HepG2 (cell line): Measurements from ENCODE around the gene HDGFL1. TPM values are rescaled to one million over a fixed set of nuclear protein-coding genes. Genes with fewer than 3 reads are reported as not detected.

ENCODE experiments used
- ATAC-seq: fragments of 200-7000 bp; cut with Tn5 transposase; 3 replicates; pipeline ENCODE4 v1.9.1; 2020; ENCODE audit warnings: mild to moderate bottlenecking, moderate library complexity
- BruUV-seq: library from RNA; stranded (reverse); fragments of 400-500 nt; replicated peaks from 2 replicates; lab custom pipeline; 2021; lab: Mats Ljungman, UMichigan
- CTCF ChIA-PET: fragments of 300-600 bp; formaldehyde crosslinking; extraction: SDS; loops from one replicate; lab custom pipeline; 2021; ENCODE audit warnings: low total read pairs, inconsistent platforms, low intra/inter-chr PET ratio; lab: Yijun Ruan, JAX
- POLR2A ChIA-PET: fragments of 350-600 bp; sonication (Branson Sonifier 250); formaldehyde crosslinking; loops from one replicate; lab custom pipeline; 2020; ENCODE audit warnings: antibody characterized with exemption, inconsistent platforms; lab: Yijun Ruan, JAX
- DNase-seq: peaks from one replicate; pipeline ENCODE4 v3.0.0-alpha.2; 2015; ENCODE audit warnings: low spot score
- FAIRE-seq: peaks from 3 replicates; lab custom pipeline; 2011; peaks lifted over from hg19 to GRCh38; lab: Jason Lieb, UNC
- H2AFZ ChIP-seq: one replicate; pipeline ENCODE4 v1.6.1; 2011; ENCODE audit warnings: low read length, inconsistent platforms
- H3K27ac ChIP-seq: fragments of 300-600 bp; 3 replicates; pipeline ENCODE4 v1.8.0; 2011; ENCODE audit warnings: mixed run types, mild to moderate bottlenecking, mixed read lengths, low read length, inconsistent platforms; ENCODE audit not compliant: insufficient read depth; ENCODE audit errors: extremely low read length
- H3K27me3 ChIP-seq, 2 experiments: fragments of 200-600 bp in 1 of 2; 2 replicates in 1 of 2; 3 replicates in 1 of 2; pipeline versions ENCODE4 v1.6.0 to v1.8.0; 2011; ENCODE audit warnings: low read length in 2 of 2, mild to moderate bottlenecking in 2 of 2, moderate library complexity in 2 of 2, inconsistent platforms in 1 of 2; ENCODE audit not compliant: insufficient read depth in 2 of 2, control insufficient read depth in 1 of 2
- H3K36me3 ChIP-seq, 2 experiments: fragments of 200-600 bp in 1 of 2; replicated peaks in 1 of 2; 2 replicates in 1 of 2; 3 replicates in 1 of 2; pipeline versions ENCODE4 v1.5.1 to v1.8.0; 2011; ENCODE audit warnings: low read length in 2 of 2, inconsistent platforms in 1 of 2; ENCODE audit not compliant: insufficient read depth in 2 of 2, control insufficient read depth in 1 of 2
- H3K4me1 ChIP-seq: 2 replicates; pipeline ENCODE4 v1.5.1; 2012; ENCODE audit warnings: low read length, inconsistent platforms; ENCODE audit not compliant: insufficient read depth
- H3K4me2 ChIP-seq: 2 replicates; pipeline ENCODE4 v1.6.0; 2011; ENCODE audit warnings: low read depth, low read length, inconsistent platforms
- H3K4me3 ChIP-seq, 3 experiments: fragments of 200-600 bp in 1 of 3; sonication (generic), shearing (Covaris generic) in 1 of 3; replicated peaks in 1 of 3; 2 replicates each; pipeline ENCODE4 v1.5.1; 2011 to 2016; ENCODE audit warnings: low read length in 3 of 3, inconsistent platforms in 2 of 3, low read depth in 2 of 3, mild to moderate bottlenecking in 2 of 3, control low read depth in 1 of 3, mixed read lengths in 1 of 3; ENCODE audit not compliant: insufficient read depth in 1 of 3
- H3K79me2 ChIP-seq: one replicate; pipeline ENCODE4 v1.6.1; 2011; ENCODE audit warnings: low read length, inconsistent platforms; ENCODE audit not compliant: insufficient read depth
- H3K9ac ChIP-seq: 2 replicates; pipeline ENCODE4 v1.6.0; 2011; ENCODE audit warnings: mild to moderate bottlenecking, low read depth, low read length, inconsistent platforms; ENCODE audit not compliant: insufficient read depth
- H3K9me3 ChIP-seq: 2 replicates; pipeline ENCODE4 v1.5.1; 2012; ENCODE audit warnings: mild to moderate bottlenecking, low read length
- H4K20me1 ChIP-seq: 2 replicates; pipeline ENCODE4 v1.6.0; 2011; ENCODE audit warnings: inconsistent platforms, mild to moderate bottlenecking, low read length, moderate library complexity; ENCODE audit not compliant: insufficient read depth
- FLYWCH1 ChIP-seq: sonication (generic); formaldehyde crosslinking; IDR thresholded peaks from 2 replicates; pipeline ENCODE4 v1.8.1; 2023; ENCODE audit warnings: mild to moderate bottlenecking, missing genetic modification reagents
- HMGXB3 ChIP-seq: sonication (generic); formaldehyde crosslinking; IDR thresholded peaks from 2 replicates; pipeline ENCODE4 v1.4.0; 2020; ENCODE audit warnings: missing genetic modification reagents, borderline replicate concordance
- HOXA3 ChIP-seq: sonication (generic); formaldehyde crosslinking; IDR thresholded peaks from 2 replicates; pipeline ENCODE4 v1.5.0; 2020; ENCODE audit warnings: missing genetic modification reagents
- KAT8 ChIP-seq: IDR thresholded peaks from 2 replicates; pipeline ENCODE4 v1.6.1; 2016; ENCODE audit warnings: missing genetic modification reagents, missing compliant biosample characterization
- KIAA2018 ChIP-seq: sonication (generic); formaldehyde crosslinking; IDR thresholded peaks from 2 replicates; pipeline ENCODE4 v1.5.0; 2020; ENCODE audit warnings: mild to moderate bottlenecking, missing genetic modification reagents, borderline replicate concordance
- KLF15 ChIP-seq: sonication (generic); formaldehyde crosslinking; IDR thresholded peaks from 2 replicates; pipeline ENCODE4 v1.8.1; 2023; ENCODE audit warnings: borderline replicate concordance, mild to moderate bottlenecking, inconsistent platforms, missing genetic modification reagents, mixed read lengths
- SIX1 ChIP-seq: sonication (generic); formaldehyde crosslinking; IDR thresholded peaks from 2 replicates; pipeline ENCODE4 v1.4.0; 2020; ENCODE audit warnings: missing genetic modification reagents, borderline replicate concordance
- ZC3H4 ChIP-seq: sonication (generic); formaldehyde crosslinking; IDR thresholded peaks from 2 replicates; pipeline ENCODE4 v1.4.0; 2020; ENCODE audit warnings: missing genetic modification reagents, borderline replicate concordance
- ZNF12 ChIP-seq: sonication (generic); formaldehyde crosslinking; IDR thresholded peaks from 2 replicates; pipeline ENCODE4 v1.5.0; 2020; ENCODE audit warnings: missing genetic modification reagents
- ZNF607 ChIP-seq: sonication (generic); formaldehyde crosslinking; IDR thresholded peaks from 2 replicates; pipeline ENCODE4 v1.5.1; 2020; ENCODE audit warnings: missing genetic modification reagents, mild to moderate bottlenecking, borderline replicate concordance
- ZNF839 ChIP-seq: sonication (generic); formaldehyde crosslinking; IDR thresholded peaks from 2 replicates; pipeline ENCODE4 v1.4.0; 2020; ENCODE audit warnings: missing genetic modification reagents, mild to moderate bottlenecking, borderline replicate concordance
- ZSCAN29 ChIP-seq: sonication (generic); formaldehyde crosslinking; conservative IDR thresholded peaks from 2 replicates; pipeline ENCODE4 v1.4.0; 2020; ENCODE audit warnings: mild to moderate bottlenecking, missing genetic modification reagents
- WGBS: methylation state at CpG from one replicate; pipeline ENCODE4 v1.1.6; 2017; ENCODE audit warnings: low lambda C conversion rate; 5-methylcytosine and 5-hydroxymethylcytosine counted together
- in situ Hi-C: cut with HindIII; loops from 2 replicates; pipeline ENCODE4 v1.10.0; 2017; ENCODE audit warnings: low pct_unique_long_range_greater_than_20kb; ENCODE audit not compliant: extremely low pct_ligation_motif_present
- intact Hi-C: fragments of 100-400 bp; cut with micrococcal nuclease; formaldehyde crosslinking; loops from one replicate; pipeline ENCODE4 v1.10.0; 2022; ENCODE audit not compliant: unreplicated experiment
- polyA plus RNA-seq, 8 experiments: library from polyadenylated mRNA; depleted of rRNA in 3 of 8; stranded (reverse) in 7 of 8; unstranded in 1 of 8; fragments of >200 nt; fragmentation: Illumina TruSeq in 4 of 8; extraction: Trizol in 4 of 8; gene quantifications; 2 replicates each; pipeline versions ENCODE4 v1.2.1 to v1.2.3, GENCODE V29; 2011 to 2016; ENCODE audit warnings: low read depth in 4 of 8, missing spikeins in 1 of 8, mixed read lengths in 1 of 8; ENCODE audit not compliant: insufficient read depth in 1 of 8
- total RNA-seq, 5 experiments: library from RNA; depleted of rRNA; stranded (reverse); fragments of >200 nt; fragmentation: Illumina TruSeq; extraction: Trizol; gene quantifications; 2 replicates each; pipeline ENCODE4 v1.2.3, GENCODE V29; 2016; ENCODE audit warnings: low read depth in 1 of 5

Gene HDGFL1
- total and polyA plus RNA-seq, 2 of the 13 experiments (the other 11 are each of a cell fraction or from before 2014, with no cell fraction given) = not detected

- intact Hi-C loops (no loop called here), in situ Hi-C loops (no loop called here)
- no peak for DNase-seq
- no peak overlapping the region for H3K27ac ChIP-seq
- peaks cover 67% of the 10 kb centered on the region for H3K9me3 ChIP-seq
- 0% methylated on average over 1 of the region's 1 CpG for WGBS
- H3K36me3 ChIP-seq = no peaks in the 10 kb centered on the region
- no peak for FAIRE-seq
- CTCF ChIA-PET = no interaction called here
- ATAC-seq = no peak
- no peak overlapping the region for H3K4me2 ChIP-seq
- H2AFZ ChIP-seq = no peak overlapping the region
- no peaks in the 10 kb centered on the region for H4K20me1 ChIP-seq
- H3K9ac ChIP-seq = no peak overlapping the region
- no peaks in the 10 kb centered on the region for H3K79me2 ChIP-seq
- no peak overlapping the region for H3K4me3 ChIP-seq
- BruUV-seq = no TSS peak
- POLR2A ChIA-PET = no interaction called here
- H3K4me1 ChIP-seq = no peaks in the 10 kb centered on the region
- H3K27me3 ChIP-seq = no peaks in the 10 kb centered on the region
- TF ChIP-seq KLF15 (CRISPR knock-in tag) (no peak), HOXA3 (CRISPR knock-in tag) (no peak), HMGXB3 (CRISPR knock-in tag) (no peak), KAT8 (CRISPR knock-in tag) (no peak), ZNF607 (CRISPR knock-in tag) (no peak), ZNF839 (CRISPR knock-in tag) (no peak), ZSCAN29 (no peak), KIAA2018 (no peak), ZC3H4 (CRISPR knock-in tag) (no peak), SIX1 (CRISPR knock-in tag) (no peak), FLYWCH1 (no peak), ZNF12 (CRISPR knock-in tag) (no peak)
Observed at GRCh38 chr6:22613051-22613450, 43.7 kb downstream of the HDGFL1 start.
